Liver (tissue), 9 donors: ENCODE data around the gene ERBB4. TPM values are rescaled to one million over a fixed set of nuclear protein-coding genes. Genes with fewer than 3 reads are reported as not detected.

Source experiments
- DNase-seq: peaks from one replicate; pipeline ENCODE4 v3.0.0-alpha.2; 2017; ENCODE audit warnings: low spot score
- H3K27ac ChIP-seq, 2 donors: one replicate each; pipeline ENCODE4 v1.7.0; 2013; ENCODE audit warnings: inconsistent platforms in 2 of 2, low read length in 2 of 2, control low read depth in 1 of 2, low read depth in 1 of 2, mild to moderate bottlenecking in 1 of 2
- H3K27me3 ChIP-seq, 4 donors: one replicate each; pipeline versions ENCODE4 v1.6.1 to v1.7.0; 2013; ENCODE audit warnings: low read length in 3 of 4, inconsistent platforms in 1 of 4, mild to moderate bottlenecking in 1 of 4, moderate library complexity in 1 of 4; ENCODE audit not compliant: control insufficient read depth in 4 of 4, insufficient read depth in 4 of 4
- H3K36me3 ChIP-seq, 4 donors: one replicate each; pipeline versions ENCODE4 v1.6.1 to v1.7.0; 2013; ENCODE audit warnings: low read length in 3 of 4, mild to moderate bottlenecking in 3 of 4, low read depth in 1 of 4, moderate library complexity in 1 of 4; ENCODE audit not compliant: control insufficient read depth in 4 of 4, insufficient read depth in 3 of 4
- H3K4me1 ChIP-seq, 4 donors: one replicate each; pipeline versions ENCODE4 v1.6.1 to v1.7.0; 2013; ENCODE audit warnings: low read length in 3 of 4, mild to moderate bottlenecking in 3 of 4, moderate library complexity in 1 of 4; ENCODE audit not compliant: control insufficient read depth in 4 of 4, insufficient read depth in 4 of 4
- H3K4me3 ChIP-seq, 3 donors: one replicate each; pipeline versions ENCODE4 v1.6.1 to v1.7.0; 2013; ENCODE audit warnings: low read length in 3 of 3, control low read depth in 1 of 3, low read depth in 1 of 3, mild to moderate bottlenecking in 1 of 3
- H3K9ac ChIP-seq, 2 donors: one replicate each; pipeline ENCODE4 v1.7.0; 2013; ENCODE audit warnings: low read length in 2 of 2, mild to moderate bottlenecking in 2 of 2, moderate library complexity in 2 of 2, control low read depth in 1 of 2, low read depth in 1 of 2
- H3K9me3 ChIP-seq, 4 donors: one replicate each; pipeline versions ENCODE4 v1.6.1 to v1.7.0; 2013; ENCODE audit warnings: low read length in 3 of 4; ENCODE audit not compliant: control insufficient read depth in 4 of 4
- FOXA1 ChIP-seq: IDR thresholded peaks from 2 replicates; pipeline ENCODE4 v1.6.1; 2016; ENCODE audit warnings: antibody characterized with exemption
- FOXA2 ChIP-seq: IDR thresholded peaks from 2 replicates; pipeline ENCODE4 v1.6.1; 2016; ENCODE audit warnings: antibody characterized with exemption
- GABPA ChIP-seq, 2 donors: IDR thresholded peaks in 1 of 2; conservative IDR thresholded peaks in 1 of 2; 2 replicates each; pipeline ENCODE4 v1.6.1; 2016; ENCODE audit warnings: antibody characterized with exemption in 2 of 2, mild to moderate bottlenecking in 1 of 2, moderate library complexity in 1 of 2
- HNF4A ChIP-seq, 2 donors: conservative IDR thresholded peaks; 2 replicates each; pipeline ENCODE4 v1.6.1; 2016; ENCODE audit warnings: antibody characterized with exemption in 2 of 2, mild to moderate bottlenecking in 2 of 2
- HNF4G ChIP-seq: IDR thresholded peaks from 2 replicates; pipeline ENCODE4 v1.6.1; 2016; ENCODE audit warnings: antibody characterized with exemption
- JUND ChIP-seq, 2 donors: IDR thresholded peaks; 2 replicates each; pipeline ENCODE4 v1.6.1; 2016; ENCODE audit warnings: antibody characterized with exemption in 2 of 2
- NR2F2 ChIP-seq: IDR thresholded peaks from 2 replicates; pipeline ENCODE4 v1.6.1; 2016; ENCODE audit warnings: antibody characterized with exemption
- RAD21 ChIP-seq, 2 donors: IDR thresholded peaks; 2 replicates each; pipeline ENCODE4 v1.6.1; 2016; ENCODE audit warnings: antibody characterized with exemption in 2 of 2, mild to moderate bottlenecking in 2 of 2
- RXRA ChIP-seq, 2 donors: IDR thresholded peaks; 2 replicates each; pipeline ENCODE4 v1.6.1; 2017 to 2018; ENCODE audit warnings: antibody characterized with exemption in 2 of 2, mild to moderate bottlenecking in 1 of 2
- SP1 ChIP-seq: IDR thresholded peaks from 2 replicates; pipeline ENCODE4 v1.6.1; 2018; ENCODE audit warnings: antibody characterized with exemption, mild to moderate bottlenecking
- TAF1 ChIP-seq: conservative IDR thresholded peaks from 2 replicates; pipeline ENCODE4 v1.6.1; 2016; ENCODE audit warnings: antibody characterized with exemption, mild to moderate bottlenecking
- YY1 ChIP-seq: IDR thresholded peaks from 2 replicates; pipeline ENCODE4 v1.6.1; 2016; ENCODE audit warnings: antibody characterized with exemption, mild to moderate bottlenecking
- WGBS: extraction: QIAGEN DNeasy Blood & Tissue Kit; methylation state at CpG from one replicate; pipeline ENCODE4 v1.1.7; 2013; 5-methylcytosine and 5-hydroxymethylcytosine counted together
- polyA plus RNA-seq, 2 donors: library from polyadenylated mRNA; stranded (reverse) in 1 of 2; unstranded in 1 of 2; fragments of 200-250 nt in 1 of 2; fragments of >200 nt in 1 of 2; fragmentation: Nextera tagmentation in 1 of 2; extraction: Ambion mirVana in 1 of 2; gene quantifications; one replicate each; pipeline versions ENCODE4 v1.2.1 to v1.2.3, GENCODE V29; 2013 to 2015
- total RNA-seq, 2 donors: library from RNA; depleted of rRNA; stranded (reverse); fragments of >200 nt; gene quantifications; one replicate each; pipeline ENCODE4 v1.2.3, GENCODE V29; 2014
- TF ChIP-seq, protein P1 (sequence below): IDR thresholded peaks from 2 replicates; pipeline ENCODE4 v1.6.1; 2016; ENCODE audit warnings: antibody characterized with exemption
- TF ChIP-seq, protein P2 (sequence below): IDR thresholded peaks from 2 replicates; pipeline ENCODE4 v1.6.1; 2016; ENCODE audit warnings: antibody characterized with exemption
- TF ChIP-seq, protein P3 (sequence below): fragments of 150-350 bp; IDR thresholded peaks from 2 replicates; pipeline ENCODE4 v1.5.1; 2017; ENCODE audit warnings: improper control_type of control experiment, low read depth, low read length; ENCODE audit not compliant: missing input control
- TF ChIP-seq, protein P4 (sequence below): IDR thresholded peaks from 2 replicates; pipeline ENCODE4 v1.6.1; 2016; ENCODE audit warnings: antibody characterized with exemption
- TF ChIP-seq, protein P5 (sequence below): IDR thresholded peaks from 2 replicates; pipeline ENCODE4 v1.6.1; 2016; ENCODE audit warnings: antibody characterized with exemption, mild to moderate bottlenecking
- donor health status: healthy.
- donor health status: healthy.
- donor health status: healthy.
- donor health status: healthy.
- donor health status: healthy.

The ERBB4 gene
- total and polyA plus RNA-seq, 4 donors: 0.03 to 0.42 TPM; not detected in 2

DNA sequence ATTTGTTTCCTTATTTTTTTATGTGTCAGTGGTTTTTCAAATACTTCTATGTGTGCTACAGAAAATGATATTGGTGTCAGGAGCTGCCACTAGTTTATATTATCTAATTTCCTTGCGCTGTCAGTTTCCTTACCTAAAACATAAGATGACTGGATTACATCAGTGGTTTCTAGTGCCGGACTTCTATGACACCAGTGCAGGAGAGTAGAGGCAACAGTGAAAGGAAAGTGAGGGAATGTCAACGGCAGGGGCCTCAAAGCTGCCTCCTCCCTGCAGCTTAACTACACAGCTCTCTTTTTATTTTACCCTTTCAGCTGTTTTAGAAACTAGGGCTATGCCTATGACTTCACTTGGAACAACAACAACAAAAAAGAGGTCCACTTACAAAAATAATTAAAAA, 6.5 kb downstream of the ERBB4 start:
- Histone ChIP-seq H3K9ac (no peak overlapping the region), H3K9me3 (no peaks in the 10 kb centered on the region), H3K4me3 (no peak overlapping the region), H3K27me3 (peaks cover 0 to 17% (median 7%) of the 10 kb centered on the region in 4 donors), H3K27ac (no peak overlapping the region), H3K4me1 (peaks cover 2 to 7% (median 7%) of the 10 kb centered on the region in 4 donors), H3K36me3 (no peaks in the 10 kb centered on the region)
- TF ChIP-seq FOXA2 (no peak), FOXA1 (no peak), RAD21 (IDR thresholded peaks at IDR 0.05) (no peak), TAF1 (no peak), NR2F2 (no peak), SP1 (no peak), HNF4A (conservative IDR thresholded peaks at IDR 0.05) (no peak), YY1 (no peak), HNF4G (no peak)
- TF ChIP-seq, protein P1, sequence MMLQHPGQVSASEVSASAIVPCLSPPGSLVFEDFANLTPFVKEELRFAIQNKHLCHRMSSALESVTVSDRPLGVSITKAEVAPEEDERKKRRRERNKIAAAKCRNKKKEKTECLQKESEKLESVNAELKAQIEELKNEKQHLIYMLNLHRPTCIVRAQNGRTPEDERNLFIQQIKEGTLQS: no peak
- TF ChIP-seq, protein P2, sequence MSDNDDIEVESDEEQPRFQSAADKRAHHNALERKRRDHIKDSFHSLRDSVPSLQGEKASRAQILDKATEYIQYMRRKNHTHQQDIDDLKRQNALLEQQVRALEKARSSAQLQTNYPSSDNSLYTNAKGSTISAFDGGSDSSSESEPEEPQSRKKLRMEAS: no peak
- TF ChIP-seq, protein P3, sequence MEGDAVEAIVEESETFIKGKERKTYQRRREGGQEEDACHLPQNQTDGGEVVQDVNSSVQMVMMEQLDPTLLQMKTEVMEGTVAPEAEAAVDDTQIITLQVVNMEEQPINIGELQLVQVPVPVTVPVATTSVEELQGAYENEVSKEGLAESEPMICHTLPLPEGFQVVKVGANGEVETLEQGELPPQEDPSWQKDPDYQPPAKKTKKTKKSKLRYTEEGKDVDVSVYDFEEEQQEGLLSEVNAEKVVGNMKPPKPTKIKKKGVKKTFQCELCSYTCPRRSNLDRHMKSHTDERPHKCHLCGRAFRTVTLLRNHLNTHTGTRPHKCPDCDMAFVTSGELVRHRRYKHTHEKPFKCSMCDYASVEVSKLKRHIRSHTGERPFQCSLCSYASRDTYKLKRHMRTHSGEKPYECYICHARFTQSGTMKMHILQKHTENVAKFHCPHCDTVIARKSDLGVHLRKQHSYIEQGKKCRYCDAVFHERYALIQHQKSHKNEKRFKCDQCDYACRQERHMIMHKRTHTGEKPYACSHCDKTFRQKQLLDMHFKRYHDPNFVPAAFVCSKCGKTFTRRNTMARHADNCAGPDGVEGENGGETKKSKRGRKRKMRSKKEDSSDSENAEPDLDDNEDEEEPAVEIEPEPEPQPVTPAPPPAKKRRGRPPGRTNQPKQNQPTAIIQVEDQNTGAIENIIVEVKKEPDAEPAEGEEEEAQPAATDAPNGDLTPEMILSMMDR: no peak
- TF ChIP-seq, protein P4, sequence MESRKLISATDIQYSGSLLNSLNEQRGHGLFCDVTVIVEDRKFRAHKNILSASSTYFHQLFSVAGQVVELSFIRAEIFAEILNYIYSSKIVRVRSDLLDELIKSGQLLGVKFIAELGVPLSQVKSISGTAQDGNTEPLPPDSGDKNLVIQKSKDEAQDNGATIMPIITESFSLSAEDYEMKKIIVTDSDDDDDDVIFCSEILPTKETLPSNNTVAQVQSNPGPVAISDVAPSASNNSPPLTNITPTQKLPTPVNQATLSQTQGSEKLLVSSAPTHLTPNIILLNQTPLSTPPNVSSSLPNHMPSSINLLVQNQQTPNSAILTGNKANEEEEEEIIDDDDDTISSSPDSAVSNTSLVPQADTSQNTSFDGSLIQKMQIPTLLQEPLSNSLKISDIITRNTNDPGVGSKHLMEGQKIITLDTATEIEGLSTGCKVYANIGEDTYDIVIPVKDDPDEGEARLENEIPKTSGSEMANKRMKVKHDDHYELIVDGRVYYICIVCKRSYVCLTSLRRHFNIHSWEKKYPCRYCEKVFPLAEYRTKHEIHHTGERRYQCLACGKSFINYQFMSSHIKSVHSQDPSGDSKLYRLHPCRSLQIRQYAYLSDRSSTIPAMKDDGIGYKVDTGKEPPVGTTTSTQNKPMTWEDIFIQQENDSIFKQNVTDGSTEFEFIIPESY: no peak
- TF ChIP-seq, protein P5, sequence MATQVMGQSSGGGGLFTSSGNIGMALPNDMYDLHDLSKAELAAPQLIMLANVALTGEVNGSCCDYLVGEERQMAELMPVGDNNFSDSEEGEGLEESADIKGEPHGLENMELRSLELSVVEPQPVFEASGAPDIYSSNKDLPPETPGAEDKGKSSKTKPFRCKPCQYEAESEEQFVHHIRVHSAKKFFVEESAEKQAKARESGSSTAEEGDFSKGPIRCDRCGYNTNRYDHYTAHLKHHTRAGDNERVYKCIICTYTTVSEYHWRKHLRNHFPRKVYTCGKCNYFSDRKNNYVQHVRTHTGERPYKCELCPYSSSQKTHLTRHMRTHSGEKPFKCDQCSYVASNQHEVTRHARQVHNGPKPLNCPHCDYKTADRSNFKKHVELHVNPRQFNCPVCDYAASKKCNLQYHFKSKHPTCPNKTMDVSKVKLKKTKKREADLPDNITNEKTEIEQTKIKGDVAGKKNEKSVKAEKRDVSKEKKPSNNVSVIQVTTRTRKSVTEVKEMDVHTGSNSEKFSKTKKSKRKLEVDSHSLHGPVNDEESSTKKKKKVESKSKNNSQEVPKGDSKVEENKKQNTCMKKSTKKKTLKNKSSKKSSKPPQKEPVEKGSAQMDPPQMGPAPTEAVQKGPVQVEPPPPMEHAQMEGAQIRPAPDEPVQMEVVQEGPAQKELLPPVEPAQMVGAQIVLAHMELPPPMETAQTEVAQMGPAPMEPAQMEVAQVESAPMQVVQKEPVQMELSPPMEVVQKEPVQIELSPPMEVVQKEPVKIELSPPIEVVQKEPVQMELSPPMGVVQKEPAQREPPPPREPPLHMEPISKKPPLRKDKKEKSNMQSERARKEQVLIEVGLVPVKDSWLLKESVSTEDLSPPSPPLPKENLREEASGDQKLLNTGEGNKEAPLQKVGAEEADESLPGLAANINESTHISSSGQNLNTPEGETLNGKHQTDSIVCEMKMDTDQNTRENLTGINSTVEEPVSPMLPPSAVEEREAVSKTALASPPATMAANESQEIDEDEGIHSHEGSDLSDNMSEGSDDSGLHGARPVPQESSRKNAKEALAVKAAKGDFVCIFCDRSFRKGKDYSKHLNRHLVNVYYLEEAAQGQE: no peak
- WGBS: 82% methylated on average over 3 of the region's 3 CpGs
- no peak for DNase-seq

DNA sequence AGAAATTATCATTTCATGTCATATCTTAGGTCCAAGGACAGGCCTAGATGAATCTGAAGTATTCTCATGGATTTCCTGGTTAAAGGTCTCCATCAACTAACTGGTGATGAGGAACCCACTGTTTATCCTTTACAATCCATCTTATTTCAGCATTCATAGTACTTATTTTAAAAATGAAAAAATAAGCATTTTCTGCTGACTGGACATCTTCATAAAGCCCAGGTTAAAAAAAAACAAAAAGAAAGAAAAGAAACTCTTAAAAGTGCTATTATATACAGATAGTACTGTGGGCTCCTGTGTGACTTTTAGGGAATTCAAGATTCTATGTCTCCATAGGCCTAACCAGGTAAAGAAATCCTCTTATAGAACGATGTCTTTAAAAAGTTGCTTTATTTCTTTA, 7.1 kb downstream of the ERBB4 start:
- H3K4me3 ChIP-seq: no peak overlapping the region
- peaks cover 0 to 15% (median 6%) of the 10 kb centered on the region in 4 donors for H3K27me3 ChIP-seq
- no peaks in the 10 kb centered on the region for H3K36me3 ChIP-seq
- H3K4me1 ChIP-seq: peaks cover 0 to 1% (median under 1%) of the 10 kb centered on the region in 4 donors
- no peak for DNase-seq
- no peaks in the 10 kb centered on the region for H3K9me3 ChIP-seq
- H3K9ac ChIP-seq: no peak overlapping the region
- 91% methylated on average over 1 of the region's 1 CpG for WGBS
- no peak overlapping the region for H3K27ac ChIP-seq
- no peak for TF ChIP-seq RAD21 (IDR thresholded peaks at IDR 0.05)
- TF ChIP-seq, protein P5: no peak
- no peak for TF ChIP-seq FOXA1
- no peak for TF ChIP-seq TAF1
- no peak for TF ChIP-seq RXRA (IDR thresholded peaks at IDR 0.05)
- TF ChIP-seq, protein P4: no peak
- TF ChIP-seq, protein P1: no peak
- TF ChIP-seq HNF4G: no peak
- no peak for TF ChIP-seq SP1
- TF ChIP-seq, protein P2: no peak
- no peak for TF ChIP-seq JUND (IDR thresholded peaks at IDR 0.05)
- TF ChIP-seq NR2F2: no peak
- no peak for TF ChIP-seq FOXA2
- TF ChIP-seq HNF4A (conservative IDR thresholded peaks at IDR 0.05): no peak
- no peak for TF ChIP-seq GABPA (IDR thresholded peaks at IDR 0.05 in 1 of 2, conservative IDR thresholded peaks at IDR 0.05 in 1 of 2)
